RWPE2 (cell line): Measurements from ENCODE around the gene GPC5.

Experiments
- ATAC-seq: fragments of 200-7000 bp; cut with Tn5 transposase; 3 replicates; pipeline ENCODE4 v1.9.1; 2021; ENCODE audit warnings: low read depth
- DNase-seq: peaks from one replicate; pipeline ENCODE4 v3.0.0-alpha.2; 2020; ENCODE audit warnings: low spot score
- H3K27ac ChIP-seq: fragments of 450-650 bp; 2 replicates; pipeline ENCODE4 v1.5.1; 2017; ENCODE audit warnings: mild to moderate bottlenecking; ENCODE audit not compliant: poor library complexity, severe bottlenecking
- H3K27me3 ChIP-seq: fragments of 250-450 bp; sonication (Bioruptor Pico); 2 replicates; pipeline ENCODE4 v1.5.1; 2021; ENCODE audit warnings: mild to moderate bottlenecking, moderate library complexity; ENCODE audit not compliant: insufficient read depth, poor library complexity, severe bottlenecking
- H3K36me3 ChIP-seq: fragments of 250-450 bp; sonication (Bioruptor Pico); 2 replicates; pipeline ENCODE4 v1.5.1; 2020; ENCODE audit warnings: low read depth, mild to moderate bottlenecking, moderate library complexity
- H3K4me1 ChIP-seq: fragments of 250-450 bp; sonication (Bioruptor Pico); 2 replicates; pipeline ENCODE4 v1.5.1; 2021; ENCODE audit warnings: mild to moderate bottlenecking, moderate library complexity; ENCODE audit not compliant: insufficient read depth, poor library complexity, severe bottlenecking
- H3K4me3 ChIP-seq: fragments of 250-450 bp; sonication (Bioruptor Pico); 2 replicates; pipeline ENCODE4 v1.5.1; 2021; ENCODE audit warnings: mild to moderate bottlenecking, moderate library complexity; ENCODE audit not compliant: severe bottlenecking
- H3K9me3 ChIP-seq: fragments of 250-450 bp; sonication (Bioruptor Pico); 2 replicates; pipeline ENCODE4 v1.5.1; 2021; ENCODE audit warnings: mild to moderate bottlenecking, moderate library complexity; ENCODE audit not compliant: severe bottlenecking
- CTCF ChIP-seq: fragments of 450-650 bp; IDR thresholded peaks from one replicate; pipeline ENCODE4 v1.5.1; 2017; ENCODE audit warnings: mild to moderate bottlenecking, moderate library complexity; ENCODE audit not compliant: poor library complexity, severe bottlenecking

GPC5 gene

GRCh38 chr13:91398413-91399188 lies at the start of gene GPC5:
TSS of gene GPC5 (plus strand) at chr13:91398621.
- Histone ChIP-seq H3K4me1 (peaks cover 5% of the 10 kb centered on the region), H3K9me3 (peaks cover 2% of the 10 kb centered on the region), H3K27me3 (peaks cover 75% of the 10 kb centered on the region), H3K27ac (no peak within 1 kb of the TSS), H3K36me3 (no peaks in the 10 kb centered on the region), H3K4me3 (peak within 1 kb of the TSS; percentile 34)
- ATAC-seq, result peak; percentile 96
- no peak for DNase-seq
- no peak for TF ChIP-seq CTCF

GRCh38 chr13:91348906-91349435 lies 49.5 kb upstream of the GPC5 start:
- ATAC-seq (peak; percentile 55), DNase-seq (peak; percentile 76)
- peak; percentile 95 for TF ChIP-seq CTCF
- Histone ChIP-seq H3K4me1 (peaks cover 17% of the 10 kb centered on the region), H3K27me3 (peaks cover 32% of the 10 kb centered on the region), H3K27ac (peak overlapping the region; percentile 88), H3K4me3 (peak overlapping the region; percentile 83), H3K36me3 (peaks cover 49% of the 10 kb centered on the region), H3K9me3 (peaks cover 9% of the 10 kb centered on the region)

- Histone ChIP-seq H3K4me1 (peaks cover 17% of the 10 kb centered on the region), H3K36me3 (peaks cover 62% of the 10 kb centered on the region), H3K27ac (peak overlapping the region; percentile 88), H3K4me3 (peak overlapping the region; percentile 83), H3K9me3 (peaks cover 9% of the 10 kb centered on the region), H3K27me3 (peaks cover 19% of the 10 kb centered on the region)
- TF ChIP-seq CTCF, result no peak
- ATAC-seq (no peak), DNase-seq (no peak)
These were observed 48.2 kb upstream of the GPC5 start for GRCh38 chr13:91349992-91350911.

- no peak for TF ChIP-seq CTCF
- peaks cover 9% of the 10 kb centered on the region for H3K9me3 ChIP-seq
- ATAC-seq (no peak), DNase-seq (no peak)
- peaks cover 10% of the 10 kb centered on the region for H3K27me3 ChIP-seq
- peaks cover 17% of the 10 kb centered on the region for H3K4me1 ChIP-seq
- H3K4me3 ChIP-seq, result no peak overlapping the region
- peaks cover 70% of the 10 kb centered on the region for H3K36me3 ChIP-seq
- no peak overlapping the region for H3K27ac ChIP-seq
These were observed 47.3 kb upstream of the GPC5 start for GRCh38 chr13:91351123-91351522.
